A549 (cell line): Measurements from ENCODE around the gene NCBP3.

Source experiments
- E2F6 ChIP-seq: IDR thresholded peaks from 2 replicates; pipeline ENCODE4 v1.6.1; 2012; ENCODE audit warnings: low read depth, borderline replicate concordance
- HMGXB4 ChIP-seq: fragments of 250-450 bp; sonication (Bioruptor Pico); IDR thresholded peaks from 2 replicates; pipeline ENCODE4 v1.5.0; 2021; ENCODE audit warnings: mild to moderate bottlenecking, moderate library complexity, borderline replicate concordance
- POLR2A ChIP-seq: IDR thresholded peaks from 2 replicates; pipeline ENCODE4 v1.6.1; 2012; ENCODE audit warnings: mild to moderate bottlenecking, low read length
- SMC3 ChIP-seq: fragments of >200 bp; sonication (Bioruptor Twin); formaldehyde crosslinking; IDR thresholded peaks from 3 replicates; pipeline ENCODE4 v1.6.1; 2018; ENCODE audit warnings: inconsistent platforms
- ZFP36 ChIP-seq: fragments of 450-650 bp; IDR thresholded peaks from 2 replicates; pipeline ENCODE4 v1.6.1; 2014; ENCODE audit warnings: borderline replicate concordance; ENCODE audit not compliant: partially characterized antibody
- TF ChIP-seq, protein P1 (sequence below): fragments of >200 bp; sonication (Bioruptor Twin); formaldehyde crosslinking; IDR thresholded peaks from 3 replicates; pipeline ENCODE4 v1.5.1; 2016

GRCh38 chr17:3810019-3810418, 36.0 kb downstream of the NCBP3 start:
- no peak for TF ChIP-seq ZFP36
- TF ChIP-seq SMC3: no peak
- TF ChIP-seq, protein P1, sequence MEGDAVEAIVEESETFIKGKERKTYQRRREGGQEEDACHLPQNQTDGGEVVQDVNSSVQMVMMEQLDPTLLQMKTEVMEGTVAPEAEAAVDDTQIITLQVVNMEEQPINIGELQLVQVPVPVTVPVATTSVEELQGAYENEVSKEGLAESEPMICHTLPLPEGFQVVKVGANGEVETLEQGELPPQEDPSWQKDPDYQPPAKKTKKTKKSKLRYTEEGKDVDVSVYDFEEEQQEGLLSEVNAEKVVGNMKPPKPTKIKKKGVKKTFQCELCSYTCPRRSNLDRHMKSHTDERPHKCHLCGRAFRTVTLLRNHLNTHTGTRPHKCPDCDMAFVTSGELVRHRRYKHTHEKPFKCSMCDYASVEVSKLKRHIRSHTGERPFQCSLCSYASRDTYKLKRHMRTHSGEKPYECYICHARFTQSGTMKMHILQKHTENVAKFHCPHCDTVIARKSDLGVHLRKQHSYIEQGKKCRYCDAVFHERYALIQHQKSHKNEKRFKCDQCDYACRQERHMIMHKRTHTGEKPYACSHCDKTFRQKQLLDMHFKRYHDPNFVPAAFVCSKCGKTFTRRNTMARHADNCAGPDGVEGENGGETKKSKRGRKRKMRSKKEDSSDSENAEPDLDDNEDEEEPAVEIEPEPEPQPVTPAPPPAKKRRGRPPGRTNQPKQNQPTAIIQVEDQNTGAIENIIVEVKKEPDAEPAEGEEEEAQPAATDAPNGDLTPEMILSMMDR: no peak
- no peak for TF ChIP-seq HMGXB4 (CRISPR knock-in tag)
- no peak for TF ChIP-seq POLR2A
- no peak for TF ChIP-seq E2F6
